IgD-negative memory B cell (primary cell): ENCODE data around the gene RABEPK. TPM values are rescaled to one million over a fixed set of nuclear protein-coding genes. Genes with fewer than 3 reads are reported as not detected.
"Not testable (repeated sequence)": the region's sequence is repeated elsewhere in the genome, so short reads cannot be mapped to it uniquely, and the experiment has no call there.

Source experiments
- H3K27ac Mint-ChIP-seq, 3 donors: one replicate each; pipeline ENCODE4 v1.8.0; 2020 to 2022; ENCODE audit warnings: mild to moderate bottlenecking in 3 of 3, mixed read lengths in 3 of 3, moderate library complexity in 1 of 3
- H3K27me3 Mint-ChIP-seq: one replicate; pipeline ENCODE4 v1.8.0; 2021; ENCODE audit warnings: mixed read lengths
- H3K36me3 Mint-ChIP-seq: one replicate; pipeline ENCODE4 v1.8.0; 2020; ENCODE audit warnings: mild to moderate bottlenecking, mixed read lengths
- H3K4me1 Mint-ChIP-seq, 3 donors: one replicate each; pipeline ENCODE4 v1.8.0; 2020 to 2022; ENCODE audit warnings: mixed read lengths in 3 of 3, mild to moderate bottlenecking in 1 of 3
- H3K4me3 Mint-ChIP-seq, 4 donors: one replicate each; pipeline ENCODE4 v1.8.0; 2020 to 2022; ENCODE audit warnings: mild to moderate bottlenecking in 4 of 4, mixed read lengths in 4 of 4, moderate library complexity in 3 of 4
- H3K9me3 Mint-ChIP-seq, 3 donors: one replicate each; pipeline ENCODE4 v1.8.0; 2020 to 2021; ENCODE audit warnings: mixed read lengths in 3 of 3, mild to moderate bottlenecking in 1 of 3
- polyA plus RNA-seq: library from polyadenylated mRNA; unstranded; fragments of 300-500 nt; fragmentation: Illumina TruSeq; gene quantifications from one replicate; pipeline ENCODE4 v1.2.3, GENCODE V29; 2021

Gene RABEPK
- polyA plus RNA-seq, 1 donor from 2014 or later: 21.0 TPM

GRCh38 chr9:125255781-125256391 is 55.5 kb downstream of the RABEPK start:
- no peak overlapping the region for H3K27ac Mint-ChIP-seq
- H3K27me3 Mint-ChIP-seq: no peaks in the 10 kb centered on the region
- peaks cover 0 to 7% (median 0%) of the 10 kb centered on the region in 3 donors for H3K9me3 Mint-ChIP-seq
- H3K4me1 Mint-ChIP-seq: no peaks in the 10 kb centered on the region
- no peak overlapping the region for H3K4me3 Mint-ChIP-seq
- H3K36me3 Mint-ChIP-seq: no peaks in the 10 kb centered on the region

DNA sequence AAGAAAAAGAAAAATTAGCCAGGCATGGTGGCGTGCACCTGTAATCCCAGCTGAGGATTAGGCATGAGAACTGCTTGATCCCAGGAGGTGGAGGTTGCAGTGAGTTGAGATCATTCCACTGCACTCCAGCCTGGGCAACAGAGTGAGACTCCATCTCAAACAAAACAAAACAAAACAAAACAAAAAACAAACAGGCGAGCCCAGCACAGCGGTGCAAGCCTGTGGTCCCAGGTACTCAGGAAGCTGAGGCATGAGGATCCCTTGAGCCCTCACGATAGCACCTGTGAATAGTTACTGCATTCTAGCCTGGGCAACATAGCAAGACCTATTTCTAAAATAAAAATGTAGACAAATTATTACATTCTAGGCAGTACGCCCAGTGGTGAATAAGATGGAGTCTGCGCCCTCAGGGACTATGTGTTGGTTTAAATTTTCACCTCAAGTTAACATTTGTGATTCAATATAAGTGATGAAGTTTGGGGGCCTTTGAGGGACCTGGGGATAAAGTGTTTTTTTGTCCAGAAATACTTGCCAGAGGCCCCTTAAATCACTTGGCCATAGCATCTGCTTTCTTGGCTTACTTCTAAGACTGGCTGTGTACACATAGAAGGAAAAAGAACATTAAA is 57.9 kb downstream of the RABEPK start:
- no peaks in the 10 kb centered on the region for H3K27me3 Mint-ChIP-seq
- peaks cover 0 to 8% (median 0%) of the 10 kb centered on the region in 3 donors for H3K9me3 Mint-ChIP-seq
- peak overlapping the region in 2 of 3 donors; percentile 20 to 81 for H3K27ac Mint-ChIP-seq
- peaks cover 12 to 15% (median 14%) of the 10 kb centered on the region in 3 donors for H3K4me1 Mint-ChIP-seq
- peak overlapping the region in 1 of 4 donors; percentile 91 for H3K4me3 Mint-ChIP-seq
- peaks cover 3% of the 10 kb centered on the region for H3K36me3 Mint-ChIP-seq

DNA sequence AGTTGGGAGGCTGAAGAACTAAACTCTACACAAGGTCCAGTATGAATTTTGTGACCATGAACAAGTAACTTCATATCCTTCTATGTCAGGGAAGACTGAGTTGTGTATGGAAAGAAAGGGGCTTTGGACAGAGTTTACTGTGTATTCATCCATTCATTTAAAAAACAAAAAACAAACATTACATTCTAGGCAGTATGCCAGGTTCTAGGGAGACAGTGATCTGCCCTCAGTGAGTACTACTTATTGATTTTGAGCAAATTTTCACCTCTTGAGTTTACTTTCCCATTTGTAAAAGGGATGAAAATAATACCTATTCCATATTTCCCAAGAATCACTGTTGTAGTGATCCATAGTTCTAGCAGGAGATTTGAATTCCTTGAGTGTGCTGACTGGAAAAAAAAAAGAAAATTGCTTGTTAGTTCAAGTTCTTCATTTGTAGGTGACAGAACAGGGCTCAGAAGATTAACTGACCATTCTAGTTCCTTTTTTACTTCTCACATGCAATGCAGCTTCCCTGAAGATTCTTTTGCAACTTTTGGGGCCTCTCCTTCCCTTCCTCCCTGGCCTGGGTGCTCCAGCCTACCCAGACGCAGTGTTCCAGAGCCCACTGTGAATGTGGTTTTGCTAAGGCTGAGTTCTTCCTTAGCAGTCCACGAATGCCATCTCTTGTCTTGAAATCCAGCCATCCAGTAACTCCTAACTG is 58.6 kb downstream of the RABEPK start:
- Mint-ChIP-seq H3K27me3 (no peaks in the 10 kb centered on the region), H3K9me3 (peaks cover 0 to 8% (median 0%) of the 10 kb centered on the region in 3 donors), H3K36me3 (peaks cover 3% of the 10 kb centered on the region), H3K4me3 (peak overlapping the region in 1 of 4 donors; percentile 91), H3K27ac (peak overlapping the region in 2 of 3 donors; percentile 20 to 81), H3K4me1 (peaks cover 17 to 22% (median 18%) of the 10 kb centered on the region in 3 donors)

DNA sequence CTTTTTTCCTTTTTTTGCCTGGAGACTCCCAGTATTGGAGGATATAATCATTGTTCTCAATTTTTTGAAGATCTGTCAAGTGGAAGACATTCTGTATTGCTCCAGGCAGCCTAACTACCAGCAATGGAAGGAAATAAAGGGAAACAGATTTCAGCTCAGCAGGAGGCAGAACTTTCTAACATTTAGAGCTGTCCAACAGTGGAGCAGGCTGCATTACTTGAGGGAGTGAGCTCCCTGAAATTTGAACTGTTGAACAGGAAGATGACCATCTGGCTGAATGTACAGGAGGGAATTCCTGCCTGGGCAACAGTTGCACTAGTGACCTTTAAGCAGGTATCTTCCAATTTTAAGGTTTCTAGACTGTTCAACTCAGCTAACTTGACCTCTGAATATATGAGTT is 60.2 kb downstream of the RABEPK start:
- Mint-ChIP-seq H3K4me3 (peak overlapping the region in 2 of 4 donors; percentile 91 to 98), H3K36me3 (peaks cover 5% of the 10 kb centered on the region), H3K27me3 (no peaks in the 10 kb centered on the region), H3K9me3 (peaks cover 0 to 8% (median 0%) of the 10 kb centered on the region in 3 donors), H3K27ac (peak overlapping the region; percentile 96 to 100 (median 100)), H3K4me1 (peaks cover 28 to 30% (median 30%) of the 10 kb centered on the region in 3 donors)

- Mint-ChIP-seq H3K4me3 (peak within 1 kb of the TSS; percentile 91 to 100 (median 96)), H3K4me1 (peaks cover 29 to 30% (median 30%) of the 10 kb centered on the region in 3 donors), H3K36me3 (peaks cover 6% of the 10 kb centered on the region), H3K27me3 (no peaks in the 10 kb centered on the region), H3K9me3 (peaks cover 0 to 8% (median 0%) of the 10 kb centered on the region in 3 donors), H3K27ac (peak within 1 kb of the TSS; percentile 96 to 100 (median 100))
Observed at GRCh38 chr9:125261501-125262293, 61.4 kb downstream of the RABEPK start, which contains the start of gene GAPVD1. Gene GAPVD1 (plus strand): TSS chr9:125261826. CDS start chr9:125298922, 37,096 bp downstream.

DNA sequence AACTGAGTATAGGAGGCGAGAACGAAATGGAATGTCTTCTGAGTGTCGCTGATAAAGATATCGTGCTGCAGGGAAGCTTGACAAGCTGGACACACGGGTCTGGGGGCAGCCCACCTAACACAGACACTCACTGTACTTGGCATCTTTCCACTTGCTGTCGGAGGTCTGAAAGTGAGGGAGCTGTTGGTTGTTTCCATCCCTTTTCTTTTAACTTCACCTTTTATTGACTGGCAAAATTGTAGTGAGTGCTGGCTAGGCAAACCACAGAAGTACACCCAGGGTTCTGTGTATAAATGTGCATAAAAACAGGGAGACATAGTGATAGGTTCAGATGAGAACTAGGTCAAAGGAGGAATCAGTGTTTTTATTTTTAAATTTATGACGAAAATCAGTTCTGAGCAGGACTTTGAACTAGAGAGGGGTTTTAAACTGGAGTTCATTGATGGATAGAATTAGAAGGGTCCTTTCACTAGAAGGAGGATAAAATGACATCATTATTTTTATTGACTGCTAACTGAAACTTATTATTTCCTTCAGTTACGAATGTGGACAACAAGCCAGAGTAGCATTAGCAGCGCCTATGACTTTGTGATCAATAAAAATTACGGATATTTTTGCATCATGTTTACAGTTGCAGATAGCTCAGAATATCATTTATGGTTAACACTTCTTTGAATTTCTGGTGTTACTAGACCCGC is 62.1 kb downstream of the RABEPK start:
- peaks cover 0 to 8% (median 0%) of the 10 kb centered on the region in 3 donors for H3K9me3 Mint-ChIP-seq
- H3K27me3 Mint-ChIP-seq: no peaks in the 10 kb centered on the region
- H3K4me1 Mint-ChIP-seq: peaks cover 29 to 30% (median 30%) of the 10 kb centered on the region in 3 donors
- H3K4me3 Mint-ChIP-seq: peak overlapping the region; percentile 91 to 100 (median 96)
- peaks cover 6% of the 10 kb centered on the region for H3K36me3 Mint-ChIP-seq
- H3K27ac Mint-ChIP-seq: peak overlapping the region; percentile 96 to 100 (median 96)

DNA sequence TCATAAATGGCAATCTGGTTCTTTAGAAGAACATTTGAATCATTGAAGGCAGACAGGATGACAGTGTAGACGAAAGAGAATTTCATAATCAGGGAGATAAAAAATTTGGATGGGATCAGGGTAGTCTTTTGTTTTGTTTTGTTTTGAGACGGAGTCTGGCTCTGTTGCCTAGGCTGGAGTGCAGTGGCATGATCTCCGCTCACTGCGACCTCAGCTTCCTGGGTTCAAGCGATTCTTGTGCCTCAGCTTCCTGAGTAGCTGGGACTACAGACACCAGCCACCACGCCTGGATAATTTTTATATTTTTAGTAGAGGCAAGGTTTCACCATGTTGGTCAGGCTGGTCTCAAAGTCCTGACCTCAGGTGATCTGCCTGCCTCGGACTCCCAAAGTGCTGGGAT is 63.7 kb downstream of the RABEPK start:
- not testable (repeated sequence) for H3K27me3 Mint-ChIP-seq, H3K36me3 Mint-ChIP-seq, H3K9me3 Mint-ChIP-seq
- Mint-ChIP-seq H3K27ac (peak overlapping the region; percentile 28 to 89 (median 73)), H3K4me3 (peak overlapping the region in 3 of 4 donors; percentile 54 to 91 (median 90)), H3K4me1 (peaks cover 35 to 36% (median 35%) of the 10 kb centered on the region in 3 donors)

DNA sequence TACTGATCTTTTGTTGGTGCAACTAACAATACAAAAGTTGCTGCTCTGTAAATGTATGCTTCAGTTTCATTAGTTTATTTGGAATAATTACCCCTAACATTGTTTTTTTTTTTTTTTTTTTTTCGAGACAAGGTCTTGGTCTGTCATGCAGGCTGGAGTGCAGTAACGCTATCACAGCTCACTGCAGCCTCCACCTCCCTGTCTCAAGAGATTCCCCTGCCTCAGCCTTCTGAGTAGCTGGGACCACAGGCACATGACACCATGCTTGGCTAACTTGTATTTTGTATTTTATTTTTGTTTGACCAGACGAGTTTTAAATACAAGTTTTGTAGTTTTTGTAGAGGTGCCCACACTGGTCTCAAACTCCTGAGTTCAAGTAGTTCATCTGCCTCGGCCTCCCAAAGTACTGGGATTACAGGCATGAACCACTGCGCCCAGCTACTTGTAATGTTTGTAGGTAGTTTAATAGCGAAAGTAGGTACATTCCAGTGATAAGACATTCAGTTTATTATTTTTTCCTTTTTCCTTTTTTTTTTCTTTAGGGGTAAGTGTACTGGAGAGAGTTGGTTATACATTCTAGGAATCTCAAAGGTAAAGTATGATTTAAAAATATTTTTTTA is 68.2 kb downstream of the RABEPK start:
- H3K4me3 Mint-ChIP-seq: peak overlapping the region in 2 of 4 donors; percentile 58 to 74
- no peaks in the 10 kb centered on the region for H3K27me3 Mint-ChIP-seq

GRCh38 chr9:125269014-125269397 is 68.7 kb downstream of the RABEPK start:
- Mint-ChIP-seq H3K27me3 (no peaks in the 10 kb centered on the region), H3K36me3 (peaks cover 4% of the 10 kb centered on the region), H3K9me3 (no peaks in the 10 kb centered on the region), H3K4me1 (peaks cover 24 to 35% (median 26%) of the 10 kb centered on the region in 3 donors), H3K4me3 (peak overlapping the region in 1 of 4 donors; percentile 37), H3K27ac (peak overlapping the region in 1 of 3 donors; percentile 53)

More for the DNA sequence above, 68.2 kb downstream of the RABEPK start:
- Mint-ChIP-seq H3K4me1 (peaks cover 28 to 40% (median 30%) of the 10 kb centered on the region in 3 donors), H3K9me3 (no peaks in the 10 kb centered on the region), H3K36me3 (peaks cover 4% of the 10 kb centered on the region), H3K27ac (peak overlapping the region; percentile 53 to 81 (median 67))

- Mint-ChIP-seq H3K9me3 (no peaks in the 10 kb centered on the region), H3K4me3 (no peak overlapping the region), H3K27ac (no peak overlapping the region), H3K27me3 (no peaks in the 10 kb centered on the region), H3K36me3 (peaks cover 6% of the 10 kb centered on the region), H3K4me1 (peaks cover 14 to 24% (median 17%) of the 10 kb centered on the region in 3 donors)
Observed at GRCh38 chr9:125271081-125271480, 70.7 kb downstream of the RABEPK start.

GRCh38 chr9:125272697-125273096 is 72.4 kb downstream of the RABEPK start:
- H3K27me3 Mint-ChIP-seq: no peaks in the 10 kb centered on the region
- H3K27ac Mint-ChIP-seq: peak overlapping the region in 2 of 3 donors; percentile 39 to 85
- H3K36me3 Mint-ChIP-seq: peaks cover 6% of the 10 kb centered on the region
- no peaks in the 10 kb centered on the region for H3K9me3 Mint-ChIP-seq
- peaks cover 14 to 24% (median 21%) of the 10 kb centered on the region in 3 donors for H3K4me1 Mint-ChIP-seq
- no peak overlapping the region for H3K4me3 Mint-ChIP-seq

DNA sequence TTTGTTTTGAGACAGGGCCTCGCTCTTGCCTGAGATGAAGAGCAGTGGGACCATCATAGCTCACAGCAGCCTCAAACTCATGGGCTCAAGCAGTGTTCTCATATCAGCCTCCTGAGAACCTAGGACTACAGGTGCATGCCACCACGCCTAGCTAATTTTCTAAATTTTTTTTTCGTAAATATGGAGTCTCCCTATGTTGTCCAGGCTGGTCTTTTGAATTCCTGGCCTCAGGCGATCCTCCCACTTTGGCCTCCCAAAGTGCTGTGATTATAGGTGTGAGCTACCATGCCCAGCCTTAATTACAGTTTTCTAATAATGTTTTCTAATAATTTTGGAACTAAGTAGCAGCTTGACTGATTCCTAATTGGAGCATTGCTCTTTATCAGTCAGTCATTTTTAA is 76.4 kb downstream of the RABEPK start:
- peaks cover 9 to 13% (median 12%) of the 10 kb centered on the region in 3 donors for H3K4me1 Mint-ChIP-seq
- H3K27me3 Mint-ChIP-seq: no peaks in the 10 kb centered on the region
- H3K36me3 Mint-ChIP-seq: peaks cover 4% of the 10 kb centered on the region
- no peaks in the 10 kb centered on the region for H3K9me3 Mint-ChIP-seq
- H3K27ac Mint-ChIP-seq: no peak overlapping the region
- no peak overlapping the region for H3K4me3 Mint-ChIP-seq

GRCh38 chr9:125277411-125277810 is 77.1 kb downstream of the RABEPK start:
- H3K4me3 Mint-ChIP-seq: no peak overlapping the region
- no peaks in the 10 kb centered on the region for H3K9me3 Mint-ChIP-seq
- H3K27ac Mint-ChIP-seq: no peak overlapping the region
- no peaks in the 10 kb centered on the region for H3K27me3 Mint-ChIP-seq
- H3K36me3 Mint-ChIP-seq: peaks cover 4% of the 10 kb centered on the region
- H3K4me1 Mint-ChIP-seq: peaks cover 6 to 14% (median 10%) of the 10 kb centered on the region in 3 donors
